ENCODE data around the gene GCNT2. TPM values are rescaled to one million over a fixed set of nuclear protein-coding genes. Genes with fewer than 3 reads are reported as not detected.

Gene GCNT2
- total RNA-seq, 4 donors from 2014 or later: 14.9 to 36.7 (median 23.6) TPM

DNA sequence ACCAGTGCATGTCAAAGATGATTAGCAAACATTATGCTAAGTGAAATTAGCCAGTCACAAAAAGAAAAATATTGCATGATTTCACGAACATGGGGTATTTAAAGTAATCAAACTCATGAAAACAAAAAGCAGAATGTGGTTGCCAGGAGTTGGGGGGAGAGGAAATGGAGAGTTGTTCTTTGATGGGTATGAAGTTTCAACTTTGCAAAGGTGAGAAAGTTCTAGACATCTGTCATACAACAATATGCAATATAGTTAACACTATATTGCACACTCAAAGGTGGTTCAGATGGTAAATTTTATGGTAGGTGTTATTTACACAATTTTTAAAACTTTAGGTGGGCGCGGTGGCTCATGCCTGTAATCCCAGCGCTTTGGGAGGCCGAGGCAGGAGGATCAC lies 13.4 kb upstream of the GCNT2 start:
- 50 to 82% methylated on average over 1 to 5 of the region's 5 CpGs for WGBS, 2 donors (ENCODE audit: low coverage in 1 of 2)
- H3K36me3 ChIP-seq: no peaks in the 10 kb centered on the region
- no peak for ATAC-seq
- H3K27me3 ChIP-seq: no peaks in the 10 kb centered on the region
- no peaks in the 10 kb centered on the region for H3K9me3 ChIP-seq
- H3K27ac ChIP-seq: no peak overlapping the region
- H3K4me1 ChIP-seq: peaks cover 0 to 19% (median 4%) of the 10 kb centered on the region in 3 donors
- TF ChIP-seq POLR2A (IDR thresholded peaks at IDR 0.05) (no peak), EP300 (IDR thresholded peaks at IDR 0.05) (no peak), POLR2AphosphoS5 (IDR thresholded peaks at IDR 0.05) (no peak)
- TF ChIP-seq, protein P1, sequence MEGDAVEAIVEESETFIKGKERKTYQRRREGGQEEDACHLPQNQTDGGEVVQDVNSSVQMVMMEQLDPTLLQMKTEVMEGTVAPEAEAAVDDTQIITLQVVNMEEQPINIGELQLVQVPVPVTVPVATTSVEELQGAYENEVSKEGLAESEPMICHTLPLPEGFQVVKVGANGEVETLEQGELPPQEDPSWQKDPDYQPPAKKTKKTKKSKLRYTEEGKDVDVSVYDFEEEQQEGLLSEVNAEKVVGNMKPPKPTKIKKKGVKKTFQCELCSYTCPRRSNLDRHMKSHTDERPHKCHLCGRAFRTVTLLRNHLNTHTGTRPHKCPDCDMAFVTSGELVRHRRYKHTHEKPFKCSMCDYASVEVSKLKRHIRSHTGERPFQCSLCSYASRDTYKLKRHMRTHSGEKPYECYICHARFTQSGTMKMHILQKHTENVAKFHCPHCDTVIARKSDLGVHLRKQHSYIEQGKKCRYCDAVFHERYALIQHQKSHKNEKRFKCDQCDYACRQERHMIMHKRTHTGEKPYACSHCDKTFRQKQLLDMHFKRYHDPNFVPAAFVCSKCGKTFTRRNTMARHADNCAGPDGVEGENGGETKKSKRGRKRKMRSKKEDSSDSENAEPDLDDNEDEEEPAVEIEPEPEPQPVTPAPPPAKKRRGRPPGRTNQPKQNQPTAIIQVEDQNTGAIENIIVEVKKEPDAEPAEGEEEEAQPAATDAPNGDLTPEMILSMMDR (IDR thresholded peaks at IDR 0.05): no peak
- H3K4me3 ChIP-seq: no peak overlapping the region

DNA sequence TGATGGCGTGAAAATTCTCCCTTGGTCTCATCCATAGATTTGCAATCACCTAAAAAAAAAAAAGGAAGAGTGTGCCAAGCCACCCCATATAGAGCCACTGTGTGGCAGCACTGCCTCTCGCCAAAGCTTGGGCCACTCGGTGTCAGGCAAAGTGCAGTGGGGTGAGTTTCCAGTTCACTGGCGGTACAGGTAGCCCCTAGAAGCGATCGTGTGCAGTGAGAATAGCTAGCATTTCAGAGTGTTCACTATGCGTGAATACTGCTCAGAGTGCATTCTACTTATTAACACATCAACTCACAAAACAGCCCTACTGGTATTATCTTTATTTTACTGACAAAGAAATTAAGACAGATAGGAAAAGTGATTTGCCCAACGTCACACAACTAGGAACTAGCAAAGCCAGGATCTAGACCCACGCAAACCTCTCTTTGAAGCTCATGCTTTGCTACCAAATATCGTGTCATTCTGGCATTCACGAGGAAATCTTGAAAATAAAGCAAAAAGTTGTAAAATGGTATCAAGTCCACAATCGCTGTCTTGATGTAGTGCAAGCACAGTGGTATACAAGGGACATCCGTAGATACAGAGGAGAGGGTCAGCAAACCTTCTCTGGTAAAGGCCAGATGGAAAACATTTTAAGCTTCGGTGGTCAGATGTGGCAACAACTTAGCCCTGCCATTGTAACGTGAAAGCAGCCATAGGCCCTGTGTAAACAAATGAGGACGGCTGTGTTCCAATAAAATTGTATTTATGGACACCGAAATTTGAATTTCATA lies 10.4 kb upstream of the GCNT2 start:
- Histone ChIP-seq H3K4me1 (peaks cover 0 to 19% (median 4%) of the 10 kb centered on the region in 3 donors), H3K27me3 (no peaks in the 10 kb centered on the region), H3K36me3 (no peaks in the 10 kb centered on the region), H3K9me3 (no peaks in the 10 kb centered on the region), H3K27ac (peak overlapping the region; percentile 69 to 75 (median 72)), H3K4me3 (peak overlapping the region; percentile 13 to 23)
- no peak for TF ChIP-seq EP300 (IDR thresholded peaks at IDR 0.05)
- TF ChIP-seq, protein P1 (IDR thresholded peaks at IDR 0.05): peak; percentile 60 to 83 (median 64)
- TF ChIP-seq POLR2AphosphoS5 (IDR thresholded peaks at IDR 0.05): peak; percentile 42
- TF ChIP-seq POLR2A (IDR thresholded peaks at IDR 0.05): no peak
- WGBS, 2 donors (ENCODE audit: low coverage in 1 of 2): 29 to 36% methylated on average over 13 to 17 of the region's 17 CpGs
- peak; percentile 82 for ATAC-seq

DNA sequence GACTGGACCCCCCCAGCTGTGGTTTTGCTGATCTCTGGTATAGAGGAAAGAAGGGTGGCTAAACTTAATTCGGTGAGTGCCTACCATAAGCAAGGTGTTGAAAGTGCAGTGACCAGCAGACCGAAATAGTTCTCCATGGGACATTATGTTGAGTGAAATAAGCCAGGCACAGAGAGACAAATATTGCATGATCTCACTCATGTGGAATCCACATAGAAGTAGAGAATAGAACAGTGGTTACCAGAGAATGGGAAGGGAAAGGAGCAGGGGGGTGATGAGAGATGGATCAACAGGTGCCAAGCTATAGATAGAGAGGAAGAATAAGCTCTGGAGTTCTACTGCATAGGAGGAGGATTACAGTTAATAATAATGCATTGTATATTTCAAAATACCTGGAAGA lies 9.7 kb upstream of the GCNT2 start:
- 8 to 19% methylated on average over 2 of the region's 2 CpGs for WGBS, 2 donors (ENCODE audit: low coverage in 1 of 2)
- Histone ChIP-seq H3K36me3 (no peaks in the 10 kb centered on the region), H3K9me3 (no peaks in the 10 kb centered on the region), H3K4me1 (peaks cover 0 to 19% (median 4%) of the 10 kb centered on the region in 3 donors), H3K4me3 (no peak overlapping the region), H3K27ac (peak overlapping the region; percentile 69 to 75 (median 72)), H3K27me3 (no peaks in the 10 kb centered on the region)
- TF ChIP-seq, protein P1 (IDR thresholded peaks at IDR 0.05): no peak
- TF ChIP-seq POLR2AphosphoS5 (IDR thresholded peaks at IDR 0.05) (peak; percentile 67), EP300 (IDR thresholded peaks at IDR 0.05) (no peak), POLR2A (IDR thresholded peaks at IDR 0.05) (no peak)
- ATAC-seq: peak; percentile 73

DNA sequence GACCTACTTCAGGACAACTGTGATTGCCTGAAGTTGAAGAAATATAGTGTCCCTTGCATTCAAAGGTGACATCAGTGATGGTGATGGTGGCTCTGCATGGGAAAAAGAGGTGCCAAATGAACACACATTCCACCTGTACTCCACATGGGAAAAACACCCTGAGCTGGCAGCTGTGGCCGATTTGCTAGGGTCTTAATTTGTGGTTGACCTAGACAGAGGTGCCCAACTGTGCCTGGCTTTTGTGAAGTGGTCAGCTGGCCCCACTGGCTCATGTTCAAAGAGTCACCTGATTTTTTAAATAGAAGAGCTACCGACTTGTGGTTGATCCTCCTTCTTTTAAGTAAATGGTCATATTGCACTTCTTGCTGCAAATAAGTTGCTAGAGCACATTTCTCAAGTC lies 7.6 kb upstream of the GCNT2 start:
- no peaks in the 10 kb centered on the region for H3K36me3 ChIP-seq
- 20 to 90% methylated on average over 1 to 2 of the region's 2 CpGs for WGBS, 2 donors (ENCODE audit: low coverage in 1 of 2)
- no peak for TF ChIP-seq POLR2A (IDR thresholded peaks at IDR 0.05)
- TF ChIP-seq, protein P1 (IDR thresholded peaks at IDR 0.05): no peak
- no peak for TF ChIP-seq POLR2AphosphoS5 (IDR thresholded peaks at IDR 0.05)
- TF ChIP-seq EP300 (IDR thresholded peaks at IDR 0.05): no peak
- H3K4me1 ChIP-seq: peaks cover 0 to 19% (median 4%) of the 10 kb centered on the region in 3 donors
- H3K9me3 ChIP-seq: no peaks in the 10 kb centered on the region
- H3K4me3 ChIP-seq: no peak overlapping the region
- H3K27me3 ChIP-seq: no peaks in the 10 kb centered on the region
- H3K27ac ChIP-seq: no peak overlapping the region
- ATAC-seq: no peak

Measured in gastroesophageal sphincter (tissue), 4 donors.